GM21576 (cell line): ENCODE results near the gene MCU.
"Not testable (repeated sequence)": the region's sequence is repeated elsewhere in the genome, so short reads cannot be mapped to it uniquely, and the experiment has no call there.

Experiments used
- ATAC-seq: cut with Tn5 transposase; IDR thresholded peaks from one replicate; pipeline ENCODE4 v1.9.1; 2021; ENCODE audit warnings: mild to moderate bottlenecking, moderate library complexity; ENCODE audit not compliant: unreplicated experiment

The MCU gene

DNA sequence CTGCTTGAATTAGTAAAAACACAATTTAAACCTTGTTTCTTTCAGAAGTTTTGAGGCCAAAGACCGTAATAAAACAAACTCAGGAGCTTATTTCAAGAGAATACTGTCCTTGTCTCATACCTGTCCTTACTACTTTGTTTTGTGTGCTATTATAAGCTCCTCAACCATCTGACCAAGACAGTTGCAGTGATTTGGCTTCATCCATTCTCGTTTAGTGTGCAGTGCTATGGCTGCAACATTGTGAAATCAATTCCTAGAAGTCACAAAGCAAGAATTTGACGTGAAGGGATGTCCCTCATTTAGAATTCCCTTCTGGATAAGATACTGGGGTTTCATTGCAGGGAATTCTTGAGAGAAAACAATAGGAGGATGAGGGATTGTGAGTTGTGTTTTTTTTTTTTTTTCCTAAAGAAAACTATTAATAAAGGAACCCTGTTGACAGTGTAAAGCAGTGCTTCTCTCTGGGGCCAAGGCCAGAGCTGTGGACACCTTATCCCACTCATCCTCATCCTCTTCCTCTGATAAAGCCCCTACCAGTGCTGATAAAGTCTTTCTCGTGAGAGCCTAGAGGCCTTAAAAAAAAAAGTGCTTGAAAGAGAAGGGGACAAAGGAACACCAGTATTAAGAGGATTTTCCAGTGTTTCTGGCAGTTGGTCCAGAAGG is 201.3 kb downstream of the MCU start, which contains the start of gene OIT3:
Gene OIT3 (plus strand): TSS at position 604 of the 663 bp plus-strand sequence. CDS start 60 bp downstream, outside the sequence.
- ATAC-seq, result no peak

GRCh38 chr10:72895236-72895850 is 203.4 kb downstream of the MCU start:
- no peak for ATAC-seq

DNA sequence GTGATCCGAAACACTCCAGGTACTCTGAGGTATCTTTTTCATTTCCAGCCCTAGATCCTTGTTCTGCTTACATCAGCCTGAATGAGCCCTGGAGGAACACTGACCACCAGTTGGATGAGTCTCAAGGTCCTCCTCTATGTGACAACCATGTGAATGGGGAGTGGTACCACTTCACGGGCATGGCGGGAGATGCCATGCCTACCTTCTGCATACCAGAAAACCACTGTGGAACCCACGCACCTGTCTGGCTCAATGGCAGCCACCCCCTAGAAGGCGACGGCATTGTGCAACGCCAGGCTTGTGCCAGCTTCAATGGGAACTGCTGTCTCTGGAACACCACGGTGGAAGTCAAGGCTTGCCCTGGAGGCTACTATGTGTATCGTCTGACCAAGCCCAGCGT is 206.7 kb downstream of the MCU start:
- ATAC-seq, result no peak

GRCh38 chr10:72899545-72899944 is 207.6 kb downstream of the MCU start:
- ATAC-seq, result no peak

GRCh38 chr10:72903941-72904446 is 212.1 kb downstream of the MCU start:
- not testable (repeated sequence) for ATAC-seq

- ATAC-seq, result no peak
Observed at GRCh38 chr10:72904806-72905205, 212.9 kb downstream of the MCU start.

GRCh38 chr10:72906446-72906845 is 214.5 kb downstream of the MCU start:
- no peak for ATAC-seq

- ATAC-seq, result no peak
Observed at GRCh38 chr10:72910705-72911104, 218.8 kb downstream of the MCU start.

DNA sequence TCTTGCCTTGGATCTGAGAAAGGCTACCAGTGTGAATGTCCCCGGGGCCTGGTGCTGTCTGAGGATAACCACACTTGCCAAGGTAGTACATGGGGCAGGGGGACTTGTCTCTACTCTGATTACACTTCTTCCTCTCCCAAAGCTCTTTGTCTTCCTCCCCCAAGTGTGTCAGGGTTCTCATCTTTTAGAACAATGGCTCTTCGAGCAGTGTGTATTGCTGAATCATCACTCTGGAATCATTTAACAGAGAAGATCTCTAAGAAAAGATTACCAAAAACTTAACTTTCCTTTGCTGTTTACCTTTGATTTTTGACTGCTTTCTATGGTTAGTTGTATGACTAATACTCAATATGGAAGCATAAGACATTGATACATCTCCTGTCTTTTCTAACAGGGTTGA is 219.8 kb downstream of the MCU start:
- no peak for ATAC-seq

DNA sequence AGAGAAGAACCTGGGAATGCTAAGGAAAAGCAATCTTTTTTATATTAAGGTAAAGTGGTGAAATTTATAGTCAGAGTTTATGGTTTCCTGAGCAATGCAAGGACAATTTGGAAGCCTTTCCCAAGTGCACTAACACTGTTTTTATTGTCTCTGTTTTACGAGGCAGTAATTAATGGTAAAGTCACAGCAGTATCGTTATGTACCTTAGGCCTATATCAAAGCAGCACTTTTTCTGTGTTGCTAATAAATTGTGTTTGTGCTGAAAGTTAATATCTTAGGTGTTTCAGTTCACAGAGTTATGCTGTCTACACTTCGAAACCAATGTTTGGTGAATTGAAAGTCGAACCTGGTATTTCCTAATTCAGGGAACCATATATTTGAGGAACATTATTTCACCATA is 220.8 kb downstream of the MCU start:
- no peak for ATAC-seq

DNA sequence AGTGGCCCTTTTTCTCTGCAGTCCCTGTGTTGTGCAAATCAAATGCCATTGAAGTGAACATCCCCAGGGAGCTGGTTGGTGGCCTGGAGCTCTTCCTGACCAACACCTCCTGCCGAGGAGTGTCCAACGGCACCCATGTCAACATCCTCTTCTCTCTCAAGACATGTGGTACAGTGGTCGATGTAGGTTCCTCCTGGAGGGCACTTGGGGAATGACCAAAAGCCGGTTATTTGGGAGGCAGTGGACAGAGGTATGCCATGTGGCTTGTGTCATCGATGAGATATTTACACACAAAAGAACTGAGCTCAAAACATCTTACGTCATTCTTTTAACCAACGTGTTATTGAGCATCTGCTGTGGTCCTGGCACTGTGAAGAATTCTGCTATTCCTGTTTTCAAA is 221.3 kb downstream of the MCU start:
- ATAC-seq, result no peak

DNA sequence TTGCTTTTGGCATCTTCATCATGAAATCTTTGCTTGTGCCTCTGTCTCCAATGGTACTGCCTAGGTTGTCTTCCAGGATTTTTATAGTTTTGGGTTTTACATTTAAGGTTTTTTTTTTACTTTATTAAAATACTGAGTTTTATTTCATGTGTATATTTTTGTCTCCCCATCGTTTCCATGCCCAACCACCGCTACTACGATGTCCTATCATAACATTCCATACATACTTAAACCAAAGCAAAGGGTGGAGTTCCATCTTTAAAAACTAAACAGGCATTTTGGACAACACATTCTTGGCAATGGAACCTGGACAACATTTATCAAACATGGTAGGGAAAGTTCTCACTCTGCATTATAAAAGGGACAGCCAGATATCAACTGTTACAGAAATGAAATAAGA is 225.3 kb downstream of the MCU start:
- not testable (repeated sequence) for ATAC-seq

DNA sequence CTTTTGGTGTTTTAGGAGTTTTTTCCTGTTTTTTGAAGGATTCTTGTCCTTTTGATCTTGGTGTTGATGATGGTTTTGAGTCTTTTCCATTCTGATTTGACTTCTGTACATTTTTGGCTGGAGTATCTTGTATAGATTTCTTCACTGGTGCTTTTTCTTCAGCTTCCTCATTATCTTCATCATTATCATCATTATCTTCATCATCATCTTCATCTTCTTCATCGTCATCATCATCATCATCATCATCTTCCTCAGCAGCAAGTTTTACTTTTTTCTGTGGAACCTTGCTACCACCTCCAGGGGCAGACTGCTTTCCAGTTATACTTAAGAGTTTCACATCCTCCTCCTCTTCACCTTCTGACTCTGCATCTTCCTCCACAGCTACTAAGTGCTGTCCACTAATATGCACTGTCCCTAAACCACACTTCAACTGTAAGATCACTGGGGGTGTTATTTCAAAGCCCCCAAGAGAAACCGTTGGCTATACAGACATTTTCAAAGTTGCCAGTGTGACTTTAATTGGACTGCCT is 225.9 kb downstream of the MCU start:
- not testable (repeated sequence) for ATAC-seq

- no peak for ATAC-seq
Observed at GRCh38 chr10:72918352-72918751, 226.4 kb downstream of the MCU start.

DNA sequence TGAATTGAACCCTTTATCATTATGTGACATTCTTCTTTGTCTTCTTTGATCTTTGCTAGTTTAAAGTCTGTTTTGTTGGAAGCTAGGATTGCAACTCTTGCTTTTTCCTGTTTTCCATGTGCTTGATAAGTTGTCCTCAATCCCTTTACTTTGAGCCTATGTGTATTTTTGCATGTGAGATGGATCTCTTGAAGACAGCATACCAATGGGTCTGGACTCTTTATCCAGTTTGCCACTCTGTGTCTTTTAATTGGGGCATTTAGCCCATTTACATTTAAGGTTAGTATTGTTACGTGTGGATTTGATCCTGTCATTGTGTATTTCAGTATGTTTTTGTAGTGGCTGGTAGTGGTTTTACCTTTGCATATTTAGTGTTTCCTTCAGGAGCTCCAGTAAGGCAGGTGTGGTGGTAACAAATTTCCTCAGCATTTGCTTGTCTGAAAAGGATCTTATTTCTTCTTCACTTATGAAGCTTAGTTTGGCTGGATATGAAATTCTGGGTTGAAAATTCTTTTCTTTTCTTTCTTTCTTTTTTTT is 229.3 kb downstream of the MCU start:
- not testable (repeated sequence) for ATAC-seq

- no peak for ATAC-seq
Observed at GRCh38 chr10:72924351-72924750, 232.4 kb downstream of the MCU start.

DNA sequence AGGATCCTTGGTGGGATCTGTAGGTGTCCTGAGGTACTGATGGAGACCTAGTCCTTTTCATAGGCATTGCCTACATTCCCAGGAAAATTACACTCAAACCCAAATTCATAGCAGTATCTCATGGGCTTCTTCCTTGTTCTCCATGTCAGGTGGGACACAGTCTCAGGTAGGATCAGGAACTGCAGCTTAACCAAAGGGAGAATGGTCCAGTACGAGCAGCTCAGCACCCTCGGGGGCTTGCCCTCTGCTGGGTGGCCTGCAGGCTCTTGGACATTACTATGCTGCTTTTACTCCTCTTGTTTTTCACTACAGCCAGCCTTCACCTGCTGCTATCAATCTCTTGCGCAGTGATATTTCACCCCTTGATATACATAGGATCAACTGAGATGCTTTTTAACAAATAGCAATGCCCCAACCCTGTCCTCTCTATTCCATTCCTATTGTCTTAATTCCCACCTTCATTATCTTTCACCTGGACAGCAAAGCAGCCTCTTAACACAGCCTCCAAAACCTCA is 234.1 kb downstream of the MCU start:
- no peak for ATAC-seq

GRCh38 chr10:72927485-72927884 is 235.5 kb downstream of the MCU start:
- no peak for ATAC-seq

DNA sequence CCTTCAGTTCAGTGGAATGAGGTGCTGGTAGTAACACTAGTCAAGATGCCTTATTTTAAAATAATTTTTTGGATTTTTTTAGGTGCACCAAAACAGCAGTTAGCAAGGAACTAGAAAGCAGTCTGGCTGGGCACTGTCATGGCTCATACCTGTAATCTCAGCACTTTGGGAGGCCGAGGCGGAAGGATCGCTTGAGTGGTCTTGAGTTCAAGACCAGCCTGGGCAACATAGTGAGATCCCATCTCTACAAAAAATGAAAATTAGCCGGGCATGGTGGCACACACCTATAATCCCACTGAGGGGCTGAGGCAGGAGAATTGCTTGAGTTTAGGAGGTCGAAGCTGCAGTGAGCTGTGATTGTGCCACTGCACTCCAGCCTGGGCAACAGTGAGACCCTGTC is 236.9 kb downstream of the MCU start:
- no peak for ATAC-seq

DNA sequence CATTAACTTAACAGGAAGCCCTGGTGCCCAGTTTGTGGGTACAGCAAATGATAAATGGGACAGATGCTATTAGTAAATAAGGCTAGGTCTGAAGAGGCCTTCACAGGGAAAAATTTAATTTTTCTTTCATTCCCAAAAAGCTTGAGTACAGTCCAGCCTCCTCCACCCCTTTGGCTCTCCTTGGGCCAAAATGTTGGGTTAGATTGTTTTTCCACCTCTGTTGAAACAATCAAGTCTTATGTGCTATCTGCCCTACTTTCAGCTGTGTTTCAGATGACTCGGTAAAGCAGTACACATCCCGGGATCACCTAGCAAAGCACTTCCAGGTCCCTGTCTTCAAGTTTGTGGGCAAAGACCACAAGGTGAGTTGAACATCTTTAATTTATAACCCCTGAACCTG is 238.3 kb downstream of the MCU start:
- ATAC-seq, result no peak

DNA sequence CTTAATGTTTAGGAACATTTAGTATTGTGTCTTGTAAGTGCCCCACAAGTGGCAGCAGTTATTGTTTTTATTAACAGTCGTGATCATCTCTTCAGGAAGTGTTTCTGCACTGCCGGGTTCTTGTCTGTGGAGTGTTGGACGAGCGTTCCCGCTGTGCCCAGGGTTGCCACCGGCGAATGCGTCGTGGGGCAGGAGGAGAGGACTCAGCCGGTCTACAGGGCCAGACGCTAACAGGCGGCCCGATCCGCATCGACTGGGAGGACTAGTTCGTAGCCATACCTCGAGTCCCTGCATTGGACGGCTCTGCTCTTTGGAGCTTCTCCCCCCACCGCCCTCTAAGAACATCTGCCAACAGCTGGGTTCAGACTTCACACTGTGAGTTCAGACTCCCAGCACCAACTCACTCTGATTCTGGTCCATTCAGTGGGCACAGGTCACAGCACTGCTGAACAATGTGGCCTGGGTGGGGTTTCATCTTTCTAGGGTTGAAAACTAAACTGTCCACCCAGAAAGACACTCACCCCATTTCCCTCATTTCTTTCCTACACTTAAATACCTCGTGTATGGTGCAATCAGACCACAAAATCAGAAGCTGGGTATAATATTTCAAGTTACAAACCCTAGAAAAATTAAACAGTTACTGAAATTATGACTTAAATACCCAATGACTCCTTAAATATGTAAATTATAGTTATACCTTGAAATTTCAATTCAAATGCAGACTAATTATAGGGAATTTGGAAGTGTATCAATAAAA is 240.5 kb downstream of the MCU start:
- no peak for ATAC-seq
